Effector memory CD8-positive, alpha-beta T cell (primary cell): Measurements from ENCODE around the gene CORO1C.

ENCODE experiments used
- ATAC-seq: fragments of 150-1000 bp; cut with Tn5 transposase; replicated peaks from 2 replicates; pipeline ENCODE4 v1.10.0; 2021; ENCODE audit warnings: mild to moderate bottlenecking, moderate library complexity
- DNase-seq, 3 experiments: peaks; one replicate each; pipeline ENCODE4 v3.0.0; 2021
- H3K27ac Mint-ChIP-seq, 2 donors: one replicate each; pipeline ENCODE4 v1.8.0; 2022; ENCODE audit warnings: mild to moderate bottlenecking in 2 of 2, mixed read lengths in 2 of 2, moderate library complexity in 2 of 2
- H3K27me3 Mint-ChIP-seq, 2 donors: one replicate each; pipeline ENCODE4 v1.8.0; 2022; ENCODE audit warnings: mixed read lengths in 2 of 2
- H3K36me3 Mint-ChIP-seq: one replicate; pipeline ENCODE4 v1.8.0; 2022; ENCODE audit warnings: mild to moderate bottlenecking, moderate library complexity, mixed read lengths; ENCODE audit not compliant: insufficient read depth
- H3K4me1 Mint-ChIP-seq, 2 donors: one replicate each; pipeline ENCODE4 v1.8.0; 2022; ENCODE audit warnings: low read depth in 2 of 2, mixed read lengths in 2 of 2
- H3K4me3 Mint-ChIP-seq, 2 donors: one replicate each; pipeline ENCODE4 v1.8.0; 2022; ENCODE audit warnings: mild to moderate bottlenecking in 2 of 2, mixed read lengths in 2 of 2, moderate library complexity in 2 of 2
- H3K9me3 Mint-ChIP-seq, 2 donors: one replicate each; pipeline ENCODE4 v1.8.0; 2022; ENCODE audit warnings: mixed read lengths in 2 of 2

The CORO1C gene

GRCh38 chr12:108727868-108728735 is 3.2 kb downstream of the CORO1C start:
- H3K27ac Mint-ChIP-seq, result no peak overlapping the region
- peaks cover 22% of the 10 kb centered on the region for H3K36me3 Mint-ChIP-seq
- no peak overlapping the region for H3K4me3 Mint-ChIP-seq
- H3K9me3 Mint-ChIP-seq, result no peaks in the 10 kb centered on the region
- peaks cover 30 to 37% of the 10 kb centered on the region in 2 donors for H3K4me1 Mint-ChIP-seq
- DNase-seq, result no peak
- ATAC-seq, result no peak
- H3K27me3 Mint-ChIP-seq, result no peaks in the 10 kb centered on the region

DNA sequence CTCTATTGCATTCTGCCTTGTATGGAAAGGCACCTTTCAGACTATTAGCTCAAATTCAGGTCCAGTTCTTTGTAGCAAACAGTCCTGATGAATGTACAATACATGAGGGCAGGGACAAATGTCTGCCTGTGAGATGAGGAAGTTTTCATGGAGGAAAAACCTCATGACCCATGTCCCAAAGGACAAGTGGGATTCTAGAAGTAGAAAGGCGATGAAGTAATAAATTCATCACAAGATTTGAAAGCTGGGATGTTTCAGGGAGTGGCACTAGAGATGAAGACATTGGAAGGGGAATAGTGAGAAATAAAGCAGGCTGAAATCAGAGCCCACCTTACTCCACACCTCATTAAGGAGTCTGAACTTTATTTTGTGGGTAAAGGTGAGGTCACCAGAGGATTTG is 4.2 kb downstream of the CORO1C start:
- no peak overlapping the region for H3K4me3 Mint-ChIP-seq
- H3K27me3 Mint-ChIP-seq, result no peaks in the 10 kb centered on the region
- H3K36me3 Mint-ChIP-seq, result peaks cover 20% of the 10 kb centered on the region
- H3K27ac Mint-ChIP-seq, result peak overlapping the region in 1 of 2 donors; percentile 32
- DNase-seq (no peak), ATAC-seq (no peak)
- H3K9me3 Mint-ChIP-seq, result no peaks in the 10 kb centered on the region
- H3K4me1 Mint-ChIP-seq, result peaks cover 29 to 33% of the 10 kb centered on the region in 2 donors

- ATAC-seq (no peak), DNase-seq (no peak)
- Mint-ChIP-seq H3K27ac (peak overlapping the region; percentile 15 to 77), H3K4me3 (no peak overlapping the region), H3K9me3 (no peaks in the 10 kb centered on the region), H3K4me1 (peaks cover 17 to 19% of the 10 kb centered on the region in 2 donors), H3K36me3 (peaks cover under 1% of the 10 kb centered on the region), H3K27me3 (no peaks in the 10 kb centered on the region)
These were observed 6.5 kb downstream of the CORO1C start for GRCh38 chr12:108724890-108725151.

GRCh38 chr12:108724054-108724889 is 7.0 kb downstream of the CORO1C start:
- Mint-ChIP-seq H3K36me3 (no peaks in the 10 kb centered on the region), H3K4me1 (peaks cover 16 to 17% of the 10 kb centered on the region in 2 donors), H3K27me3 (no peaks in the 10 kb centered on the region), H3K4me3 (no peak overlapping the region), H3K9me3 (no peaks in the 10 kb centered on the region), H3K27ac (peak overlapping the region; percentile 15 to 77)
- no peak for DNase-seq
- peak; percentile 49 for ATAC-seq

GRCh38 chr12:108722992-108723766 is 8.1 kb downstream of the CORO1C start:
- H3K4me1 Mint-ChIP-seq, result peaks cover 16 to 17% of the 10 kb centered on the region in 2 donors
- H3K4me3 Mint-ChIP-seq, result no peak overlapping the region
- DNase-seq (no peak), ATAC-seq (no peak)
- no peak overlapping the region for H3K27ac Mint-ChIP-seq
- no peaks in the 10 kb centered on the region for H3K27me3 Mint-ChIP-seq
- H3K36me3 Mint-ChIP-seq, result no peaks in the 10 kb centered on the region
- H3K9me3 Mint-ChIP-seq, result no peaks in the 10 kb centered on the region

- DNase-seq (no peak), ATAC-seq (no peak)
- no peaks in the 10 kb centered on the region for H3K27me3 Mint-ChIP-seq
- H3K27ac Mint-ChIP-seq, result no peak overlapping the region
- H3K9me3 Mint-ChIP-seq, result no peaks in the 10 kb centered on the region
- H3K36me3 Mint-ChIP-seq, result no peaks in the 10 kb centered on the region
- no peak overlapping the region for H3K4me3 Mint-ChIP-seq
- peaks cover 16 to 17% of the 10 kb centered on the region in 2 donors for H3K4me1 Mint-ChIP-seq
These were observed 8.9 kb downstream of the CORO1C start for GRCh38 chr12:108722463-108722862.

GRCh38 chr12:108721824-108722223 is 9.5 kb downstream of the CORO1C start:
- H3K36me3 Mint-ChIP-seq, result no peaks in the 10 kb centered on the region
- H3K9me3 Mint-ChIP-seq, result no peaks in the 10 kb centered on the region
- DNase-seq (no peak), ATAC-seq (no peak)
- no peak overlapping the region for H3K4me3 Mint-ChIP-seq
- H3K27me3 Mint-ChIP-seq, result no peaks in the 10 kb centered on the region
- peaks cover 16 to 17% of the 10 kb centered on the region in 2 donors for H3K4me1 Mint-ChIP-seq
- no peak overlapping the region for H3K27ac Mint-ChIP-seq

DNA sequence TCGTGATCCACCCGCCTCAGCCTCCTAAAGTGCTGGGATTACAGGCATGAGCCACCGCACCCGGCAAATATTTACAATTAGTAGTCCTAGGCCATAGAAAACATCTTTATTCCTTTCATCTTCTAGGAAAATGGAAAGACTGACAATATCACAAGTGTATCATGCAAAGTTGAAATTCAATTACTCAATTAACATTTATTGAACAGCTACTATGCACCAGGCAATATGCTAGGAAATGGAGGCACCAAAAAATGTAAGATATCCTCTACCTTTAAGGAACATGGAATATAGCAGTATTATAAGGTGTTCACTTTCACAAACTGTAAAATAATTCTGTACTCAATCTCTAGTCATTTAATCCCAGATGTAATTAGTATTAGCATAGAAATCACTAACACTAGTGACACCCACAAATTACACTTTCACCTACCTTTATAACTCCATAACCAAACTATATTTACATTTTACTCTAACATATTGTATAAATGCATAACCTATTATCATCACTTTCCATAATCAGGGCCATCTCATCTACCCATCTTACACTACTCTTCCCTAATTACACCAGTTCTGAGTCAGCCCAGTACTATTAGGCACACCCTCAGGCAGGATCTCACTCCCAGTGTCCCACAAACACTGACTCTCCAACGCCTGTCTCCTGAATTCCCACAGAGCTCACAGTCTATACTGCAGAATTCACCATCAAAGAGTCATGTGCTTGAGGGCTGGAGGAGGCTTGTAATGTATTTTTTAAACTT is 10.4 kb downstream of the CORO1C start:
- H3K27me3 Mint-ChIP-seq, result no peaks in the 10 kb centered on the region
- H3K9me3 Mint-ChIP-seq, result no peaks in the 10 kb centered on the region
- H3K4me3 Mint-ChIP-seq, result no peak overlapping the region
- no peak overlapping the region for H3K27ac Mint-ChIP-seq
- H3K4me1 Mint-ChIP-seq, result peaks cover 16 to 17% of the 10 kb centered on the region in 2 donors
- no peak for DNase-seq
- no peaks in the 10 kb centered on the region for H3K36me3 Mint-ChIP-seq
- ATAC-seq, result no peak

GRCh38 chr12:108717243-108717642 is 14.1 kb downstream of the CORO1C start:
- ATAC-seq (no peak), DNase-seq (no peak)
- H3K27ac Mint-ChIP-seq, result no peak overlapping the region
- peaks cover 0 to 2% of the 10 kb centered on the region in 2 donors for H3K4me1 Mint-ChIP-seq
- no peaks in the 10 kb centered on the region for H3K9me3 Mint-ChIP-seq
- H3K4me3 Mint-ChIP-seq, result no peak overlapping the region
- peaks cover 5% of the 10 kb centered on the region for H3K36me3 Mint-ChIP-seq
- H3K27me3 Mint-ChIP-seq, result no peaks in the 10 kb centered on the region

DNA sequence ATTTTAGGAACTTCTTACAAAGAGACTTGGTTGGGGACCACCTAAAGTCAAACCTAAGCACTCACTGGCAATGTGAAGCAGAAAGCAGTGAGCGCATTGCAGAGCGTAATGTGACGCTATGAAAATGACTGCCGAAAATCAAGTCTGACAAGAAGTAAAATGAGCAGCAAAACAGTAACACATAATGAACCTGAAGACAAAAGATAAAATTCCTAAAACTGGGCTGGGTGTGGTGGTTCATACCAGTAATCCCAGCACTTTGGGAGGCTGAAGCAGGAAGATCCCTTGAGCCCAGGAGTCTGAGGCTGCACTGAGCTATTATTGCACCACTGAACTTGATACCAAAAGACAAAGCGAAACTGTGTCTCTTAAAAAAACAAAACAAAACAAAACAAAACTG is 16.5 kb downstream of the CORO1C start:
- Mint-ChIP-seq H3K4me1 (peaks cover 0 to 4% of the 10 kb centered on the region in 2 donors), H3K4me3 (no peak overlapping the region), H3K27ac (no peak overlapping the region), H3K27me3 (no peaks in the 10 kb centered on the region), H3K36me3 (peaks cover 5% of the 10 kb centered on the region), H3K9me3 (no peaks in the 10 kb centered on the region)
- DNase-seq, result no peak
- ATAC-seq, result no peak

GRCh38 chr12:108713471-108713870 is 17.8 kb downstream of the CORO1C start:
- no peak for ATAC-seq
- H3K4me1 Mint-ChIP-seq, result peaks cover 0 to 4% of the 10 kb centered on the region in 2 donors
- no peak overlapping the region for H3K4me3 Mint-ChIP-seq
- no peaks in the 10 kb centered on the region for H3K9me3 Mint-ChIP-seq
- no peaks in the 10 kb centered on the region for H3K27me3 Mint-ChIP-seq
- no peak for DNase-seq
- H3K27ac Mint-ChIP-seq, result peak overlapping the region in 1 of 2 donors; percentile 53
- peaks cover 5% of the 10 kb centered on the region for H3K36me3 Mint-ChIP-seq

GRCh38 chr12:108712925-108713203 is 18.5 kb downstream of the CORO1C start:
- Mint-ChIP-seq H3K27ac (no peak overlapping the region), H3K9me3 (no peaks in the 10 kb centered on the region), H3K4me3 (no peak overlapping the region), H3K4me1 (peaks cover 0 to 4% of the 10 kb centered on the region in 2 donors), H3K27me3 (no peaks in the 10 kb centered on the region), H3K36me3 (peaks cover 5% of the 10 kb centered on the region)
- DNase-seq, result no peak
- ATAC-seq, result no peak
